ENCODE measurements around the gene CD40.

Gene CD40

GRCh38 chr20:46173652-46174468, 55.7 kb downstream of the CD40 start:
- DNase-seq (ENCODE audit: low read depth), result no peak

GRCh38 chr20:46174469-46175126, 56.5 kb downstream of the CD40 start:
- DNase-seq (ENCODE audit: low read depth), result peak; percentile 58

GRCh38 chr20:46175127-46175494, 57.0 kb downstream of the CD40 start:
- no peak for DNase-seq (ENCODE audit: low read depth)

- DNase-seq (ENCODE audit: low read depth), result no peak
Observed at GRCh38 chr20:46176739-46177378, 58.7 kb downstream of the CD40 start.

- no peak for DNase-seq (ENCODE audit: low read depth)
Observed at GRCh38 chr20:46177768-46178167, 59.7 kb downstream of the CD40 start.

GRCh38 chr20:46178891-46179290, 60.8 kb downstream of the CD40 start:
- DNase-seq (ENCODE audit: low read depth), result no peak
